NCI-H82 treated with DMSO at 0.1 percent for 48 hours (cell line): ENCODE data around the gene SLC16A1.
"Not testable (repeated sequence)": the region's sequence is repeated elsewhere in the genome, so short reads cannot be mapped to it uniquely, and the experiment has no call there.

Experiments
- DNase-seq: peaks from one replicate; lab custom pipeline; 2025; ENCODE audit not compliant: unreplicated experiment; lab: John Stamatoyannopoulos, UW

The SLC16A1 gene

GRCh38 chr1:112955773-112956543 lies at the start of gene SLC16A1:
SLC16A1 (minus strand) TSS chr1:112956196; CDS start chr1:112929308, 26,888 bp downstream.
- peak; percentile 92 for DNase-seq

GRCh38 chr1:113003751-113004690 lies 48.0 kb upstream of the SLC16A1 start:
- DNase-seq, result no peak

- DNase-seq, result no peak
Measured at GRCh38 chr1:113002297-113002696, 46.3 kb upstream of the SLC16A1 start.

- no peak for DNase-seq
Measured at GRCh38 chr1:112998592-112999235, 42.7 kb upstream of the SLC16A1 start.

GRCh38 chr1:112997781-112998180 lies 41.8 kb upstream of the SLC16A1 start:
- no peak for DNase-seq

- no peak for DNase-seq
Measured at GRCh38 chr1:112995890-112996289, 39.9 kb upstream of the SLC16A1 start.

GRCh38 chr1:112995021-112995420 lies 39.0 kb upstream of the SLC16A1 start:
- DNase-seq, result not testable (repeated sequence)

GRCh38 chr1:112992780-112993179 lies 36.8 kb upstream of the SLC16A1 start:
- DNase-seq, result no peak

GRCh38 chr1:112991402-112992120 lies 35.6 kb upstream of the SLC16A1 start:
- DNase-seq, result no peak

- DNase-seq, result no peak
Measured at GRCh38 chr1:112990271-112990670, 34.3 kb upstream of the SLC16A1 start.

GRCh38 chr1:112988367-112988766 lies 32.4 kb upstream of the SLC16A1 start:
- DNase-seq, result no peak

GRCh38 chr1:112985123-112985522 lies 29.1 kb upstream of the SLC16A1 start:
- DNase-seq, result no peak

GRCh38 chr1:112983537-112984131 lies 27.6 kb upstream of the SLC16A1 start:
- DNase-seq, result no peak

GRCh38 chr1:112982853-112983536 lies 27.0 kb upstream of the SLC16A1 start:
- no peak for DNase-seq

- no peak for DNase-seq
Measured at GRCh38 chr1:112982328-112982727, 26.3 kb upstream of the SLC16A1 start.

- DNase-seq, result peak; percentile 72
Measured at GRCh38 chr1:112981834-112982233, 25.8 kb upstream of the SLC16A1 start.

GRCh38 chr1:112981426-112981825 lies 25.4 kb upstream of the SLC16A1 start:
- no peak for DNase-seq

- DNase-seq, result no peak
Measured at GRCh38 chr1:112975336-112975735, 19.3 kb upstream of the SLC16A1 start.

- no peak for DNase-seq
Measured at GRCh38 chr1:112974646-112975045, 18.6 kb upstream of the SLC16A1 start.

GRCh38 chr1:112973788-112974187 lies 17.8 kb upstream of the SLC16A1 start:
- no peak for DNase-seq
